Mesendoderm (in vitro differentiated cells): Measurements from ENCODE around the gene MYB.

Experiments
- DNase-seq: peaks from one replicate; pipeline ENCODE4 v3.0.0; 2013
- H2AK5ac ChIP-seq: 2 replicates; pipeline ENCODE4 v1.6.1; 2013; ENCODE audit warnings: low read length, inconsistent platforms
- H2BK120ac ChIP-seq: 2 replicates; pipeline ENCODE4 v1.6.1; 2013; ENCODE audit warnings: low read depth, mild to moderate bottlenecking, low read length, moderate library complexity, mixed read lengths
- H2BK15ac ChIP-seq: replicated peaks from 2 replicates; pipeline ENCODE4 v1.6.1; 2013; ENCODE audit warnings: low read depth, mild to moderate bottlenecking, moderate library complexity
- H2BK5ac ChIP-seq: 2 replicates; pipeline ENCODE4 v1.6.1; 2013; ENCODE audit warnings: low read length, inconsistent platforms
- H3K18ac ChIP-seq: 2 replicates; pipeline ENCODE4 v1.6.1; 2013; ENCODE audit warnings: mild to moderate bottlenecking, low read length, mixed read lengths
- H3K23ac ChIP-seq: one replicate; pipeline ENCODE4 v1.6.1; 2013; ENCODE audit warnings: low read length
- H3K27ac ChIP-seq: 2 replicates; pipeline ENCODE4 v1.5.1; 2013; ENCODE audit warnings: low read depth, mild to moderate bottlenecking, inconsistent platforms, low read length, moderate library complexity
- H3K27me3 ChIP-seq: 2 replicates; pipeline ENCODE4 v1.6.1; 2013; ENCODE audit warnings: low read length, control low read depth, mild to moderate bottlenecking, inconsistent platforms; ENCODE audit not compliant: insufficient read depth, poor library complexity
- H3K36me3 ChIP-seq: 2 replicates; pipeline ENCODE4 v1.6.1; 2013; ENCODE audit warnings: low read length, inconsistent platforms; ENCODE audit not compliant: control insufficient read depth, insufficient read depth
- H3K4ac ChIP-seq: one replicate; pipeline ENCODE4 v1.6.1; 2013; ENCODE audit warnings: low read depth, mild to moderate bottlenecking, low read length, moderate library complexity
- H3K4me1 ChIP-seq: 2 replicates; pipeline ENCODE4 v1.6.1; 2013; ENCODE audit warnings: low read depth, low read length, inconsistent platforms; ENCODE audit not compliant: control insufficient read depth
- H3K4me2 ChIP-seq: 2 replicates; pipeline ENCODE4 v1.6.1; 2013; ENCODE audit warnings: low read length
- H3K4me3 ChIP-seq: 2 replicates; pipeline ENCODE4 v1.5.1; 2013; ENCODE audit warnings: mild to moderate bottlenecking, low read length
- H3K56ac ChIP-seq: one replicate; pipeline ENCODE4 v1.6.1; 2013; ENCODE audit warnings: low read length
- H3K79me1 ChIP-seq: 2 replicates; pipeline ENCODE4 v1.6.1; 2013; ENCODE audit warnings: low read length, inconsistent platforms
- H3K79me2 ChIP-seq: 2 replicates; pipeline ENCODE4 v1.6.1; 2013; ENCODE audit warnings: mild to moderate bottlenecking, low read length; ENCODE audit not compliant: control insufficient read depth, insufficient read depth
- H3K9ac ChIP-seq: 2 replicates; pipeline ENCODE4 v1.6.1; 2013; ENCODE audit warnings: low read length, inconsistent platforms
- H4K5ac ChIP-seq: one replicate; pipeline ENCODE4 v1.6.1; 2013; ENCODE audit warnings: low read length
- H4K8ac ChIP-seq: one replicate; pipeline ENCODE4 v1.6.1; 2013; ENCODE audit warnings: low read depth, mild to moderate bottlenecking, control low read depth, low read length, moderate library complexity
- WGBS: extraction: QIAGEN DNeasy Blood & Tissue Kit; methylation state at CpG from one replicate; pipeline ENCODE4 v1.1.7; 2013; ENCODE audit warnings: low lambda C conversion rate, missing lambda C conversion rate; ENCODE audit not compliant: insufficient coverage; ENCODE audit errors: extremely low coverage; 5-methylcytosine and 5-hydroxymethylcytosine counted together

MYB gene

GRCh38 chr6:135221505-135221904 is 40.4 kb downstream of the MYB start:
- Histone ChIP-seq H3K4me3 (no peak overlapping the region), H3K27me3 (no peaks in the 10 kb centered on the region), H3K9ac (no peak overlapping the region), H2BK120ac (no peak overlapping the region), H3K79me1 (no peaks in the 10 kb centered on the region), H4K8ac (no peak overlapping the region), H3K23ac (no peak overlapping the region), H3K4ac (no peak overlapping the region), H3K18ac (no peak overlapping the region), H3K56ac (no peak overlapping the region), H3K27ac (no peak overlapping the region), H2AK5ac (no peak overlapping the region), H3K4me2 (no peak overlapping the region), H2BK5ac (no peak overlapping the region), H3K4me1 (no peaks in the 10 kb centered on the region), H3K36me3 (no peaks in the 10 kb centered on the region), H3K79me2 (no peaks in the 10 kb centered on the region), H2BK15ac (no peak overlapping the region), H4K5ac (no peak overlapping the region)
- WGBS, result no CpG with 5 or more reads among the region's 1 CpG
- no peak for DNase-seq

- Histone ChIP-seq H4K8ac (no peak overlapping the region), H3K4me1 (no peaks in the 10 kb centered on the region), H2AK5ac (no peak overlapping the region), H3K79me2 (no peaks in the 10 kb centered on the region), H2BK15ac (no peak overlapping the region), H2BK5ac (no peak overlapping the region), H3K4me2 (no peak overlapping the region), H3K18ac (no peak overlapping the region), H3K27me3 (no peaks in the 10 kb centered on the region), H3K36me3 (no peaks in the 10 kb centered on the region), H4K5ac (no peak overlapping the region), H3K56ac (no peak overlapping the region), H3K23ac (no peak overlapping the region), H2BK120ac (no peak overlapping the region), H3K79me1 (no peaks in the 10 kb centered on the region), H3K4me3 (no peak overlapping the region), H3K27ac (no peak overlapping the region), H3K4ac (no peak overlapping the region), H3K9ac (no peak overlapping the region)
- no peak for DNase-seq
- 100% methylated on average over 3 of the region's 5 CpGs for WGBS
These were observed 41.5 kb downstream of the MYB start for GRCh38 chr6:135222623-135223022.

DNA sequence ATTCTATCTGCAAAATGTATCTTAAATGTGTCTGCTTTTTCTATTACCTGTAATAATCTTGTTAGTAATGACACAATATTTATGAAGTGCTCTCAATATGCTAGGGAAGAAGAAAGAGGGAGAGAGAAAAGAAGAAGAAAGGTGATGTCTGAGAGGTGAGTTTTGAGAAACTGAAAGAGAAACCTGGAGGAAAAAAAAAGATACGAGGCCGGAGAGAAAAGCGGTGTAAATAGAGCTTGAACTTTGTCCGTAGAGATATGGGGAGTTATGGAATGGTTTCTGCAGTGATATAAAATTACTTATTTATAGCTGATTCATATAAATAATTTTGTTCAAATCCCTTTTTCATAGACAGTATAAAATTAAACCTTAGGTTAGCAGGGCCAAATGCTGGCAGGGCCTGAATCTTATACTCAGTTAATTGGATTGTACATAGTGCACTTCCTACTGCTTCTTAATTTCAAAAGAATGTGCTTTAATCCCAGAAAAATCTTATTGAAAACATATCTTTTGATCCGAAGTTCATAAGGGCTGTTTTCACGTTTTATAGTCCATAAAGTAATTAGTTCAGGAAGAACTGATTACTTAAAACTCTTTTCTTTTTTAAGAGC is 43.0 kb downstream of the MYB start:
- H3K27me3 ChIP-seq, result no peaks in the 10 kb centered on the region
- no CpG with 5 or more reads among the region's 6 CpGs for WGBS
- H3K36me3 ChIP-seq, result no peaks in the 10 kb centered on the region
- H2AK5ac ChIP-seq, result no peak overlapping the region
- H3K79me1 ChIP-seq, result no peaks in the 10 kb centered on the region
- H3K4ac ChIP-seq, result no peak overlapping the region
- H3K27ac ChIP-seq, result no peak overlapping the region
- no peak overlapping the region for H4K5ac ChIP-seq
- no peaks in the 10 kb centered on the region for H3K4me1 ChIP-seq
- H3K4me3 ChIP-seq, result no peak overlapping the region
- no peak for DNase-seq
- no peak overlapping the region for H3K18ac ChIP-seq
- H3K4me2 ChIP-seq, result no peak overlapping the region
- H2BK15ac ChIP-seq, result no peak overlapping the region
- H2BK120ac ChIP-seq, result no peak overlapping the region
- H3K56ac ChIP-seq, result no peak overlapping the region
- H3K9ac ChIP-seq, result no peak overlapping the region
- no peak overlapping the region for H4K8ac ChIP-seq
- no peaks in the 10 kb centered on the region for H3K79me2 ChIP-seq
- H3K23ac ChIP-seq, result no peak overlapping the region
- no peak overlapping the region for H2BK5ac ChIP-seq

GRCh38 chr6:135225911-135226310 is 44.8 kb downstream of the MYB start:
- H3K4ac ChIP-seq, result no peak overlapping the region
- H3K4me2 ChIP-seq, result no peak overlapping the region
- H3K27me3 ChIP-seq, result no peaks in the 10 kb centered on the region
- no peak overlapping the region for H3K18ac ChIP-seq
- no peak overlapping the region for H2BK15ac ChIP-seq
- no peaks in the 10 kb centered on the region for H3K36me3 ChIP-seq
- H3K79me2 ChIP-seq, result no peaks in the 10 kb centered on the region
- H2AK5ac ChIP-seq, result no peak overlapping the region
- H3K23ac ChIP-seq, result no peak overlapping the region
- H3K4me1 ChIP-seq, result no peaks in the 10 kb centered on the region
- H3K79me1 ChIP-seq, result no peaks in the 10 kb centered on the region
- no peak overlapping the region for H3K27ac ChIP-seq
- DNase-seq, result no peak
- H2BK5ac ChIP-seq, result no peak overlapping the region
- no peak overlapping the region for H2BK120ac ChIP-seq
- no peak overlapping the region for H3K56ac ChIP-seq
- no peak overlapping the region for H4K8ac ChIP-seq
- no CpG with 5 or more reads among the region's 5 CpGs for whole genome bisulfite sequencing
- no peak overlapping the region for H3K9ac ChIP-seq
- H4K5ac ChIP-seq, result no peak overlapping the region
- H3K4me3 ChIP-seq, result no peak overlapping the region

DNA sequence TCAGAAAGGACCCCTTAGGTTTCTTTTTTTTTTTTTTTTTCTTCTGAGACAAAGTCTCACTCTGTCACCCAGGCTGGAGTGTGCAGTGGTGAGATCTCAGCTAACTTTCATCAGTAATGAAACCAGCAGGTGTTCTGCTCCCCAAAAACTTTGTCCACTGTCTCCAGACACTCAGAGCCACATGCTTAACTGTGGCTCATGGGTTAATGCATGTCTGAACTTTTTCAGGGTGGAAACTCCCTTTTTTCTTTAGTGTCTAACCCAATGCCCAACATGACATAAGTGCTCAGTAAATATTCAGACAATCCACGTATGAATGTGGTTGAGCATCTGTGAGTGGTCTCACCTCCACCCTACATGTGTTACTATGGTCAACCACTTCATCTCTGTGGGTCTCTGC is 45.4 kb downstream of the MYB start:
- H3K4ac ChIP-seq, result no peak overlapping the region
- no peak overlapping the region for H3K18ac ChIP-seq
- no peak overlapping the region for H4K8ac ChIP-seq
- no peak overlapping the region for H3K9ac ChIP-seq
- H2BK15ac ChIP-seq, result no peak overlapping the region
- H4K5ac ChIP-seq, result no peak overlapping the region
- H3K4me2 ChIP-seq, result no peak overlapping the region
- no peak overlapping the region for H2AK5ac ChIP-seq
- H3K79me1 ChIP-seq, result no peaks in the 10 kb centered on the region
- H3K27me3 ChIP-seq, result no peaks in the 10 kb centered on the region
- no peaks in the 10 kb centered on the region for H3K36me3 ChIP-seq
- no peak for DNase-seq
- no peak overlapping the region for H3K56ac ChIP-seq
- no peak overlapping the region for H2BK5ac ChIP-seq
- H3K23ac ChIP-seq, result no peak overlapping the region
- no peaks in the 10 kb centered on the region for H3K4me1 ChIP-seq
- H3K4me3 ChIP-seq, result no peak overlapping the region
- no peak overlapping the region for H2BK120ac ChIP-seq
- no peaks in the 10 kb centered on the region for H3K79me2 ChIP-seq
- no peak overlapping the region for H3K27ac ChIP-seq
- no CpG with 5 or more reads among the region's 1 CpG for WGBS

DNA sequence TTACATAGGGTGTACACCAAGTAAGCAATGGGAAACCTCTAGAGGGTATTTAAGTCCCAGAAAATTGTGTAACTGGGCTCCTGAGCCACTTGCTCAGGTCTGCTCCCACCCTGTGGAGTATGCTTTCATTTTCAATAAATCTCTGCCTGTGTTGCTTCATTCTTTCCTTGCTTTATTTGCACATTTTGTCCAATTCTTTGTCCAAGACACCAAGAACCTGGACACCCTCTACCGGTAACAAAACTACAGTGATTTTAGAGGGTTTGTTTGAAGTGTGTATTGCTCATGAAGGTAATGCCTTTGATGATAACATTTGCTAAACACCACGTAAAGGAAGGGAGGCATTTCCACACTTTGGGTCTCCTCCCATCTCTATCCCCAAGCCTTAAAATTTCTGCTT is 46.2 kb downstream of the MYB start:
- H3K4me2 ChIP-seq, result no peak overlapping the region
- no peak overlapping the region for H3K9ac ChIP-seq
- no peaks in the 10 kb centered on the region for H3K79me1 ChIP-seq
- H3K27ac ChIP-seq, result no peak overlapping the region
- no peak for DNase-seq
- H2BK120ac ChIP-seq, result no peak overlapping the region
- H4K8ac ChIP-seq, result no peak overlapping the region
- H3K56ac ChIP-seq, result no peak overlapping the region
- no CpG with 5 or more reads among the region's 2 CpGs for WGBS
- no peak overlapping the region for H2AK5ac ChIP-seq
- H3K36me3 ChIP-seq, result no peaks in the 10 kb centered on the region
- H3K27me3 ChIP-seq, result no peaks in the 10 kb centered on the region
- H3K4ac ChIP-seq, result no peak overlapping the region
- no peaks in the 10 kb centered on the region for H3K4me1 ChIP-seq
- H2BK15ac ChIP-seq, result no peak overlapping the region
- H3K79me2 ChIP-seq, result no peaks in the 10 kb centered on the region
- no peak overlapping the region for H2BK5ac ChIP-seq
- H3K4me3 ChIP-seq, result no peak overlapping the region
- H3K23ac ChIP-seq, result no peak overlapping the region
- no peak overlapping the region for H4K5ac ChIP-seq
- H3K18ac ChIP-seq, result no peak overlapping the region
